WTC11 (cell line): ENCODE results near the gene CRB2.

Experiments used
- GRHL2 ChIP-seq: fragments of 250-450 bp; sonication (Bioruptor Pico); IDR thresholded peaks from 2 replicates; pipeline ENCODE4 v1.8.0; 2022; ENCODE audit warnings: mild to moderate bottlenecking, moderate library complexity; ENCODE audit not compliant: insufficient replicate concordance, severe bottlenecking
- TF ChIP-seq, protein P1 (sequence below): fragments of 200-600 bp; IDR thresholded peaks from 2 replicates; pipeline ENCODE4 v1.8.0; 2022; ENCODE audit warnings: antibody characterized with exemption

DNA sequence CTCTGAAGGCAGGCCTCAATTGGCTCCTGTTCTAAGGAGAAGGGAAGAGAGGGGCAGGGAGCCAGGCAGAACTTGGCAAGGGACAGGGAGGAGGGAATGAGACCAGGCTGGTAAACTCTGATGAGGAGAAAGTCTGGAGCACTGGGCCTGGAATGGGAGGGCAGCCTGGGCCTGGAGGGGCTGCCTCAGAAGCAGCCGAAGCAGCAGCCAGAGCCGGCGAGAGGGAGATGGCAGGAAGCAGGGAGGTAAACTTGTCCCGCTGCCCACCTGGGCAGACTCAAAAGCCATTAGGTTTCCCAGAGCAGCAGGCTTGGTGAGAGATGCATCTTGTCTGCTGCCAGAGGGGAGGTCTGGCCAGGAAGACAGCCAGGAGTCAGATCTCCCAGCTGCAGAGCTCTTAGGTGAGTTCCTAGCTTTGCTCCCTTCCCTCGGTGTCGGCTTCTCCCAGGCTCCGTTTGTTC lies 37.0 kb upstream of the CRB2 start:
- TF ChIP-seq, protein P1, sequence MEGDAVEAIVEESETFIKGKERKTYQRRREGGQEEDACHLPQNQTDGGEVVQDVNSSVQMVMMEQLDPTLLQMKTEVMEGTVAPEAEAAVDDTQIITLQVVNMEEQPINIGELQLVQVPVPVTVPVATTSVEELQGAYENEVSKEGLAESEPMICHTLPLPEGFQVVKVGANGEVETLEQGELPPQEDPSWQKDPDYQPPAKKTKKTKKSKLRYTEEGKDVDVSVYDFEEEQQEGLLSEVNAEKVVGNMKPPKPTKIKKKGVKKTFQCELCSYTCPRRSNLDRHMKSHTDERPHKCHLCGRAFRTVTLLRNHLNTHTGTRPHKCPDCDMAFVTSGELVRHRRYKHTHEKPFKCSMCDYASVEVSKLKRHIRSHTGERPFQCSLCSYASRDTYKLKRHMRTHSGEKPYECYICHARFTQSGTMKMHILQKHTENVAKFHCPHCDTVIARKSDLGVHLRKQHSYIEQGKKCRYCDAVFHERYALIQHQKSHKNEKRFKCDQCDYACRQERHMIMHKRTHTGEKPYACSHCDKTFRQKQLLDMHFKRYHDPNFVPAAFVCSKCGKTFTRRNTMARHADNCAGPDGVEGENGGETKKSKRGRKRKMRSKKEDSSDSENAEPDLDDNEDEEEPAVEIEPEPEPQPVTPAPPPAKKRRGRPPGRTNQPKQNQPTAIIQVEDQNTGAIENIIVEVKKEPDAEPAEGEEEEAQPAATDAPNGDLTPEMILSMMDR = no peak
- TF ChIP-seq GRHL2 (CRISPR knock-in tag) = no peak
